Vagina (tissue), 2 donors: ENCODE data around the gene RASSF1. TPM values are rescaled to one million over a fixed set of nuclear protein-coding genes. Genes with fewer than 3 reads are reported as not detected.

Experiments used
- DNase-seq, 2 donors: peaks; one replicate each; pipeline ENCODE4 v3.0.0-alpha.2; 2017; ENCODE audit errors: extremely low spot score in 2 of 2
- H3K27ac ChIP-seq: fragments of 200-600 bp; sonication (generic); one replicate; pipeline ENCODE4 v1.5.1; 2019
- H3K27me3 ChIP-seq: fragments of 200-600 bp; sonication (generic); one replicate; pipeline ENCODE4 v1.5.1; 2019
- H3K36me3 ChIP-seq, 2 donors: fragments of 200-600 bp; sonication (generic); one replicate each; pipeline ENCODE4 v1.5.1; 2017 to 2019
- H3K4me1 ChIP-seq: fragments of 200-600 bp; sonication (generic); one replicate; pipeline ENCODE4 v1.5.1; 2019
- H3K4me3 ChIP-seq, 2 donors: fragments of 200-600 bp; sonication (generic); 1 replicate in 1 of 2; 2 replicates in 1 of 2; pipeline ENCODE4 v1.5.1; 2016 to 2019
- H3K9me3 ChIP-seq: fragments of 200-600 bp; sonication (generic); one replicate; pipeline ENCODE4 v1.5.1; 2019
- CTCF ChIP-seq, 3 experiments: fragments of 450-650 bp in 2 of 3; fragments of 200-600 bp in 1 of 3; sonication (generic) in 1 of 3; IDR thresholded peaks; one replicate each; pipeline ENCODE4 v1.5.1; 2017 to 2019; ENCODE audit warnings: antibody characterized with exemption in 3 of 3, mild to moderate bottlenecking in 2 of 3, moderate library complexity in 2 of 3
- POLR2A ChIP-seq, 2 donors: fragments of 450-650 bp; IDR thresholded peaks; one replicate each; pipeline ENCODE4 v1.6.1; 2017; ENCODE audit warnings: antibody characterized with exemption in 2 of 2, mild to moderate bottlenecking in 2 of 2, moderate library complexity in 2 of 2
- POLR2AphosphoS5 ChIP-seq, 2 donors: sonication (generic); formaldehyde crosslinking; IDR thresholded peaks; one replicate each; pipeline ENCODE4 v1.9.0; 2017; ENCODE audit warnings: antibody characterized with exemption in 2 of 2, mild to moderate bottlenecking in 2 of 2, low read depth in 1 of 2; ENCODE audit not compliant: insufficient read depth in 1 of 2
- intact Hi-C: fragments of 100-400 bp; cut with DNase I; formaldehyde crosslinking; loops from one replicate; pipeline ENCODE4 v1.15.1; 2023
- total RNA-seq: library from RNA; depleted of rRNA; stranded (reverse); fragments of >200 nt; gene quantifications from one replicate; pipeline ENCODE4 v1.2.3, GENCODE V29; 2016

Gene RASSF1
- total RNA-seq, 1 donor from 2014 or later: 69.0 TPM

- Histone ChIP-seq H3K9me3 (no peaks in the 10 kb centered on the region), H3K27me3 (no peaks in the 10 kb centered on the region), H3K4me3 (peak overlapping the region in 1 of 2 donors; percentile 84), H3K4me1 (peaks cover 37% of the 10 kb centered on the region), H3K27ac (peak overlapping the region; percentile 68), H3K36me3 (peaks cover 0 to 27% of the 10 kb centered on the region in 2 donors)
- intact Hi-C loops: no loop called here
- DNase-seq: no peak
- no peak for TF ChIP-seq POLR2A (IDR thresholded peaks at IDR 0.05)
- no peak for TF ChIP-seq POLR2AphosphoS5 (IDR thresholded peaks at IDR 0.05; ENCODE audit: insufficient read depth in 1 of 2, low read depth in 1 of 2)
- no peak for TF ChIP-seq CTCF (IDR thresholded peaks at IDR 0.05)
Measured at GRCh38 chr3:50293079-50293801, 47.4 kb downstream of the RASSF1 start.

- TF ChIP-seq CTCF (IDR thresholded peaks at IDR 0.05) (peak in 1 of 3 experiments; percentile 14), POLR2A (IDR thresholded peaks at IDR 0.05) (peak in 1 of 2 donors; percentile 41), POLR2AphosphoS5 (IDR thresholded peaks at IDR 0.05; ENCODE audit: insufficient read depth in 1 of 2, low read depth in 1 of 2) (peak; percentile 83 to 99)
- DNase-seq: peak in 1 of 2 donors; percentile 98
- H3K4me3 ChIP-seq: peak within 1 kb of the TSS; percentile 77 to 84
- no peaks in the 10 kb centered on the region for H3K9me3 ChIP-seq
- peaks cover 29% of the 10 kb centered on the region for H3K4me1 ChIP-seq
- H3K27me3 ChIP-seq: no peaks in the 10 kb centered on the region
- intact Hi-C loops: no loop called here
- H3K27ac ChIP-seq: peak within 1 kb of the TSS; percentile 68
- peaks cover 0 to 34% of the 10 kb centered on the region in 2 donors for H3K36me3 ChIP-seq
Measured at GRCh38 chr3:50292159-50293078, 48.2 kb downstream of the RASSF1 start, which contains the start of gene IFRD2. Gene IFRD2 (minus strand): TSS chr3:50292429. CDS start chr3:50292274, 155 bp downstream.

- TF ChIP-seq POLR2AphosphoS5 (IDR thresholded peaks at IDR 0.05; ENCODE audit: insufficient read depth in 1 of 2, low read depth in 1 of 2) (no peak), CTCF (IDR thresholded peaks at IDR 0.05) (no peak)
- DNase-seq: no peak
- Histone ChIP-seq H3K4me1 (peaks cover 27% of the 10 kb centered on the region), H3K27me3 (no peaks in the 10 kb centered on the region), H3K36me3 (peaks cover 0 to 41% of the 10 kb centered on the region in 2 donors), H3K9me3 (no peaks in the 10 kb centered on the region), H3K4me3 (no peak overlapping the region), H3K27ac (no peak overlapping the region)
- intact Hi-C loops: no loop called here
Measured at GRCh38 chr3:50290161-50290641, 50.4 kb downstream of the RASSF1 start.

GRCh38 chr3:50289130-50289529 lies 51.5 kb downstream of the RASSF1 start:
- peaks cover 27% of the 10 kb centered on the region for H3K4me1 ChIP-seq
- H3K27ac ChIP-seq: no peak overlapping the region
- H3K4me3 ChIP-seq: no peak overlapping the region
- TF ChIP-seq POLR2AphosphoS5 (IDR thresholded peaks at IDR 0.05; ENCODE audit: insufficient read depth in 1 of 2, low read depth in 1 of 2) (no peak), POLR2A (IDR thresholded peaks at IDR 0.05) (no peak), CTCF (IDR thresholded peaks at IDR 0.05) (no peak)
- no peaks in the 10 kb centered on the region for H3K9me3 ChIP-seq
- intact Hi-C loops: no loop called here
- DNase-seq: no peak
- H3K36me3 ChIP-seq: peaks cover 0 to 41% of the 10 kb centered on the region in 2 donors
- H3K27me3 ChIP-seq: no peaks in the 10 kb centered on the region
